TTC549 (cell line): ENCODE data around the gene NARF.

Source experiments
- FAIRE-seq: peaks from 2 replicates; lab custom pipeline; 2012; peaks lifted over from hg19 to GRCh38; lab: Jason Lieb, UNC

Gene NARF

DNA sequence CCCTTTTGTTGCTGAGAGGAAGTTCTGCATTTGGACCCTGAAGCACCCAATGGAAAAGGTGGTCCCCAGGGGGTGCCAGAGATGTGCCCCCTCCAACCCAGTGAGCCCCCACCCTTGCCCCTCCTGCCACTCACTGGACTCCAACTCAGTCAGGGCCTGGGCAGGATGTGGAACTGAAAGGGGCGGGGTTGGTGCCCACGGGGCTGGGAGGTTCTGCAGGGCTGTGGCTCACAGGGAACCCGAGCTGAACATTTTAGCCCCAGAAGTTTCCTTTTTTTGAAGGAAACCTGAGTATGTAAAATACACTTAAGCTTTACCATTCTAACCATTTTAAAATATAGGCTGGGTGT lies 24.4 kb upstream of the NARF start:
- no peak for FAIRE-seq

DNA sequence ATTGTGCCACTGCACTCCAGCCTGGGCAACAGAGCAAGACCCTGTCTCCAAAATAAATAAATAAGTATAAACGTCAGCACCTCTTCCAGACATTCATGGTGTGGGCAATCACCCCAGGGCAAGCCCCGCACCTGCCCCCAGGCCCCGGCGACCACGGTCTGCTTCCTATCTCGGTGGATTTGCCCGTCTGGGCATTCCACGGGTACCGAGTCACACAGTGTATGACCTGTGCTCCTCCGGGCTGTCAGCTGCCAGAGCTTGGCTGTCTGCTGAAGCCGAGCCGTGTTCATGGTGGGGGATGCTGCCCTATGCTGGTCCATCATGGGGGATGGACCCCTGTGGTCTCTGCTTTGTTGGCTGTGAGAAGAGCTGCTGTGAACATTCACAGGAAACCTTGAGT lies 23.4 kb upstream of the NARF start:
- FAIRE-seq = no peak

DNA sequence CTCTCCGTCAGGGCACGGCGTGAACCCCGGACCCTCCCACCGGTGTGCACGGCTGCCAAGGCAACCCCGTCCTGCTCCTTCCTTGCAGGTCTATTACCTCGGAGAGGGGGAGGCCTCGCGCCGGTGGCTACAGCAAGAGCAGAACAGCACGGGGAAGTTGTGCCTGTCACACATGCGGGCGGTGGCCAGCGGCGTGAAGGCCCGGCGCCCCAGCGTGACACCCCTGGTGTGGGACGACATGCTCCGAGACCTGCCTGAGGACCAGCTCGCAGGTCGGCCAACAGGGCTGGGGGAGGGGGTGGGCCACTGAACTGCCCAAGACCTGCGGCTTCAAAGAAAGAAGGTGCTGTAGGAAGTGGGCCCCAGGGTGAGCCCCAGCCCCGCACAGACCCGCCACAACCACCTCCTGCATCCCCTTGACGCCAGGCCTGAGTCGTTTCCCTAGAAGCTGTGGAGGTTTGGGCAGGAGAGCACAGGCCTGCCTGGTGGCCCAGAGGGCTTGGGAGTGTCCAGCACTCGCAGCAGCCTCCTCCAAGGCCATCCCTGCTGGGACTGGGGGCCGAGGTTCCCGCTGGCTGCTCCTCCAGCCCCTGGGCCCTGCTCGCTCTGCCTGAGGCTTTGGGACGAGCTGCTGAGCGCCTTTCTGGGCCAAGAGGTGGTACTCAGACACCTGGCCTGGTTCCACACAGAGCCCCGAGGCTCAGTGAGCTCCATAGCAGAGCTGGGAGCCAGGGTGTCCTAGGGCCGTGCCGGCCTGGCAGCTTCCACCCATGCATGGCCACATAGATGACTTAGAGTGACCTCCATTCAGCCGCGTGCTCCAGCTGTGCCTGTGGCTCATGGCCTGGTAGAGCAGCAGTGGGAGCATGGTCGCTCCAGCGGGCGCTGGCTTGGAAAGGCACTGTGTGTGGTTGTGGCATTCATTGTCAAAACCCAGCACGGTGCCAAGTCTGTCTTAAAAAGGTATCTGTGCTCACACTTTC lies 22.6 kb upstream of the NARF start:
- FAIRE-seq = no peak

DNA sequence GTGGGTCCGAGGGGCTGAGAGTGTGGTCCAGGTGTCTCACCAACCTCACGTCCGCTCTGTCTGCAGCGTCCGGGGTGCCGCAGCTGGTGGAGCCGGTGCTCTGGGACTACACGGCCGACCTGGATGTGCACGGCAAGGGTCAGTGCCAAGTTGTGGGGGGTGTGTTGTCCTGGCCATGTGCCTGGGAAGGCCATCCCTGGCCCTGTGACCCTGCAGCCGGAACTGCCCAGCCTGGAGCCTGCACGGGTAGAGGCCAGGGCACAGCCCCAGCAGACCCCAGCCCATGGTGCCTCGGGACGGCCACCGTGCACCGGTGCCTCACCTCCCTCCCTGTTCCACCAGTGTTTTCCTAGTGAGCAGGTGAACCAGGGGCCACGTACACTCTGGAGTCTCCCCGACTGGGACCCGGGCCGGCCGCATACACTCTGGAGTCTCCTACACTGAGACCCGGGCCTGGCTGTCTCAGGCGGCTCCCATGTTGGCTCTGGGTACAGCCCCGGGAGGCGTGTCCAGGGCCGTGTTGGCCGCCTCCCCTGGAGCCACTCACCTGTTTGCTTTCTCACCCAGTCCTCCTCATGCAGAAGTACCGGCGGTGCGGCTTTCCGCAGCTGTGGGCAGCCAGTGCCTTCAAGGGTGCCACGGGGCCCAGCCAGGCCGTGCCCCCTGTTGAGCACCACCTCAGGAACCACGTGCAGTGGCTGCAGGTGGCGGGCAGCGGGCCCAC lies 21.8 kb upstream of the NARF start:
- no peak for FAIRE-seq

DNA sequence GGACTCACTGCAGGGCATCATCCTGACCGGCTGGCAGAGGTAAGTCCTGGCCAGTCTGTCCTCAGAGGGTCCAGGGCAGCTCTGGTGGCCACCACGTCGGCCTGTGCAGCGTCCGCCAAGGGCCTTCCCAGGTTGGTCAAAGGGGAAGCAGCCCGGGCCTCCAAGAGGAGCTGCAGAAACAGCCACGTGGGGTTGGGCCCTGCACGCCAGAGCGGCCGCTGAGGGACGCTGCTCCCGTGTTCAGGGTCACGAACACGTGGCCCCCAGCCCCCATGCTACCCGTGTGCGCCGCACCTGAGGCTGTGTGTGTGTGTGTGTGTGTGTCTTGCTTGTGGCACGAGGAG lies 21.2 kb upstream of the NARF start:
- FAIRE-seq = no peak

DNA sequence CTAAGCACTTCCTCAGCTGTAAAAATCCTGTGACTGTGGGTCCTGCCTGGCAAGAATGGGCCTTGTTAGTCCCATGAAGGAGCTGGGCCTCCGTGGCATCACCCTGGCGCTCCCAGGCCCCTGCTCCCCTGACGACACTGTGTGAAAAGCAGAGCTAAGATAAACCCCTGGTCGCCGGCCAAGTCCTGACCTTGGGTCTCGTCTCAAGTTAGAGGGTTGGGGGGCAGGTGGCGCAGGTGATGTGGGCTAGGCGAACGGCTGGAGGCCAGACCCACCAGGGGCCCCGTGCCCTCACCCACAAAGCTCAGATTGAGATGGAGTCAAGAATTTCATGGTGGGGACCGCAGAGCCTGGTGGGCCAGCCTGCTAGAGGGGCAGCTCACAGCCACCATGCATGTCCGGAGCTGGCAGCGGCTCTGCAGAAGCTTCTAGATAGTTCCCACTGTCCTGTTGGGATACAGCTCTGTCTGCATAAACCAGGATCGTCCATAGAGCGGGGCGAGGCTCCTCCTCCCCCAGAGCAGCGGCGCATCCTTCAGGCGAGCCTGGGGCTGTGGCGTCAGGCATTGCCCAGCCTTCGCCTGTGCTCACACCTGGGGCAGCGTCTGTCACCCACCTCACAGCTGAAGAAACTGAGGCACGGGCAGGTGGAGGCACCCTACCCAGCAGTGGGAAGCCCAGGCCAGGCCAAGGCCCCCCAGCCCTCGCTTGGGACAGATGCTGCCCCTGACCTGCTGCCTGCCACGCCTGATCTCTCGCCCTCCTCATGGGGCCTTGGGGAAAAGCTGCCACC lies 19.9 kb upstream of the NARF start:
- FAIRE-seq = no peak

DNA sequence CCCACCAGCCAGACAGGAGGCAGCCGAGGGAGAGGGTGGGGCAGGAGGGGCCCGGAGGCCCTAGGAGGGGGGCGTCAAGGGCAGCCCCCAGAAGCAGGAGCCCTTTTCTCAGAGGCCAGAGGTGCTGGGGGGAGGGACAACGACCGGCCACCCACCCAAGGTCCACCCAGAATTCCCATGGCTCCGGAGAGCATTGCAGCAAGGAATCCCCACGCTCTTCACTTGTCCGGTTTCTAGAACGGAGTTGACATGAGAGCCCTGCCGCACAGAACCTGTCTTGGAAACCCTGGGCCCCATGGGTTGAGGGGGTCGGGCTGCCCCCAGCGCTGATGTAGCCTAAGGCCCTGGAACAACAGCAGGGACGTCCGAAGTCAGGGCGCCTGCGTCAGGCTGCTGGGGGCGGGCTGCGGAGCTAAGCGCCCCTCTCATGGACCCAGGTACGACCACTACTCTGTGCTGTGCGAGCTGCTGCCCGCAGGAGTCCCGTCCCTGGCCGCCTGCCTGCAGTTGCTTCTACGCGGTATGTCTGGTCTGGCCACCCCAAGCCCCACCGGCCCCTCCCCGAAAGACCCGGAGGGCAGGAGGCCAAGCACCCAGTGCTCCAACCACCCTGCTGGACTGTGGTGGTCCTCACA lies 19.2 kb upstream of the NARF start:
- no peak for FAIRE-seq

DNA sequence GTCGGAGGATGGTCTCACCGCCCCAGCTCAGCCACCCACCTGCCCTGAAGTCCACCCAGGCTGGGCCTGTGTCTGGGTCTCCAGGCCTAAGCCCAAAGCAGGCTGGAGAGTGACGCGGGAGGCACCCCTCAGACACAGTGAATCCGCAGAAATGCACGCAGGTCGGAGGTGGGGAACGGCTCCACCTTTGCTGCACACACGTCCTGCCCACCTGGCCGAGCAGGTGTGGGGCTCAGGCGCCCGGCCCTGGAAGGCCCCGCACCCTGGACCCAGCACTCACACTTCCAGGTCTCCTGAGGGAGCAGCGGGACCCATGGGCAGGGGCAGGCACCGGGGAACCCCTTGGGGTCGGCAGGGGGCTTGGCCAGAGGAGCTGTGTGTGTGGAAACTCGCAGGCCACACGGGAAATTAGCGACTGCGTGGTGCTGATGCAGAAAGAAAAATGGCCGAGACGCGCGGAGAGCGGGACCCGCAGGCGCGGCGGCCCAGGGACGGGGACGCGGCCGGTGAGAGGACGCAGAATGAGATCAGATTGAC lies 18.6 kb upstream of the NARF start:
- FAIRE-seq = no peak

DNA sequence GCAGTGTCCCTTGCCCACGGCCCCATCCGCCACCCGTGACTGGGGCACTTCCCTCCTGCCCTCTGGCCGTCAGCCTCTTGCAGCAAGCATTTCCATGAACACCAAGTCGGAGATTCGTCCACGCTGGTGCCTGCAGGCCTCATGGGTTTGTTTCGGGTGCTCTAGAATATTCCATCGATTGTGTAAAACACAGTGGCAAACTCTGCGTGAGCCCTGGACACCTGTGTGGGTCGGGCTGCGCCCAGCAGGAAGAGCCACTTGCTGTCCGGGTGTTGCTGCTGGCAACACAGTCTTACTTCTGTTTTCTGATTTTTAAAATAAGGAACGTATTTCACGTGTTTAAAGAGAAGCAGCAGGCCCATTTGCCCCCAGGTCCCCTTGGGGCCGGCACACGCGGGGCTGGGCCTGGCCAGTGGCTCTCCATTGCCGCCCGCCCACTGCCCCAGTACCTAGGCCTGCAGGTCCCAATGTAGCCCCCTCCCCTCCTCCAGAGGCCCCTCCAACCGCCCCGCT lies 18.0 kb upstream of the NARF start:
- no peak for FAIRE-seq

DNA sequence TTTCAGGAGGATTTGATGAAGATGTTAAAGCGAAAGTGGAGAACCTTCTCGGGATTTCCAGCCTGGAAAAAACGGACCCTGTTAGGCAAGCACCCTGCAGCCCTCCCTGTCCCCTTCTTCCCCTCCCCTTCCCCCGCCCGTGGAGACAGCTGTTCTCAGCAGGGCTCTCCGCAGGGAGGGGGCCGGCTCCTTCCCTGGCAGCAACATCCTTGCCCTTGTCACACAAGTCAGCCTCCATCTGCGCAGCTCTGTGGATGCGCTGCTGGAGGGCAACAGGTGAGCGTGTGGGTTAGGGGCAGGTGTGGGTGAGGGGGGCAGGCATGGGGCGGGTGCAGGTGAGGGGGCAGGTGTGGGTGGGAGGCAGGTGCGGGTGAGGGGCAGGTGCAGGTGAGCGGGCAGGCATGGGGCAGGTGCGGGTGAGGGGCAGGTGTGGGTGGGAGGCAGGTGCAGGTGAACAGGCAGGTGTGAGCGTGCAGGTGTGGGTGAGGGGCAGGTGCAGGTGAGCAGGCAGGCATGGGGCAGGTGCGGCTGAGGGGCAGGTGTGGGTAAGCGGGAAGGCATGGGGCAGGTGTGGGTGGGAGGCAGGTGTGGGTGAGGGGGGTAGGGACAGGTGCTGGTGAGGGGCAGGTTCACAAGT lies 17.4 kb upstream of the NARF start:
- FAIRE-seq = no peak

DNA sequence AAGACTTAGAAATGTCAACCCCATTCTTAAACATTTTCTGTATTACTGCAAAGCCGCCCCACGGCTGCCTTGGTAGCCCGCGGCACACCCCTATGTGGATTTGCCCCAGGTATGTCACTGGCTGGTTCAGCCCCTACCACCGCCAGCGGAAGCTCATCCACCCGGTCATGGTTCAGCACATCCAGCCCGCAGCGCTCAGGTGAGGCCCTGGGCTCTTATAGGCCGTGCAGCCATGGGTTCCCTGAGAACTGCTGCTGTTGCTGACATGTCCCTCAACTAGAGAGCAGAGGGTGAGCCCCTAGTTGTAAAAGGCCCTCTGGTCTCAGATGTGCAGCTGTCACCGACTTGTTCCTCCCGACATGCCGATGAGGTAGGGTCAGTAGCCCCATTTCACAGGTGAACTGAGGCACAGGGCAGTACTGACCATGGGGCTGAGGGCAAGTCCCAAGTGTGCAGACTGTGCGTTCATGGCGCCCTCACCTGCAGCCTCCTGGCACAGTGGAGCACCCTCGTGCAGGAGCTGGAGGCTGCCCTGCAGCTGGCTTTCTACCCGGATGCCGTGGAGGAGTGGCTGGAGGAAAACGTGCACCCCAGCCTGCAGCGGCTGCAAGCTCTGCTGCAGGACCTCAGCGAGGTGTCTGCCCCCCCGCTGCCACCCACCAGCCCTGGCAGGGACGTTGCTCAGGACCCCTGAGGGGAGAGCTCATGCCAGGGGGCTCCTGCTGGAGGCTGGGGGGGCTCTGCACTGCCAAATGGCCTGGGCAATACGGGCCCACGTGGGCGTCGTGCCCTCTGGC lies 16.7 kb upstream of the NARF start:
- FAIRE-seq = no peak

DNA sequence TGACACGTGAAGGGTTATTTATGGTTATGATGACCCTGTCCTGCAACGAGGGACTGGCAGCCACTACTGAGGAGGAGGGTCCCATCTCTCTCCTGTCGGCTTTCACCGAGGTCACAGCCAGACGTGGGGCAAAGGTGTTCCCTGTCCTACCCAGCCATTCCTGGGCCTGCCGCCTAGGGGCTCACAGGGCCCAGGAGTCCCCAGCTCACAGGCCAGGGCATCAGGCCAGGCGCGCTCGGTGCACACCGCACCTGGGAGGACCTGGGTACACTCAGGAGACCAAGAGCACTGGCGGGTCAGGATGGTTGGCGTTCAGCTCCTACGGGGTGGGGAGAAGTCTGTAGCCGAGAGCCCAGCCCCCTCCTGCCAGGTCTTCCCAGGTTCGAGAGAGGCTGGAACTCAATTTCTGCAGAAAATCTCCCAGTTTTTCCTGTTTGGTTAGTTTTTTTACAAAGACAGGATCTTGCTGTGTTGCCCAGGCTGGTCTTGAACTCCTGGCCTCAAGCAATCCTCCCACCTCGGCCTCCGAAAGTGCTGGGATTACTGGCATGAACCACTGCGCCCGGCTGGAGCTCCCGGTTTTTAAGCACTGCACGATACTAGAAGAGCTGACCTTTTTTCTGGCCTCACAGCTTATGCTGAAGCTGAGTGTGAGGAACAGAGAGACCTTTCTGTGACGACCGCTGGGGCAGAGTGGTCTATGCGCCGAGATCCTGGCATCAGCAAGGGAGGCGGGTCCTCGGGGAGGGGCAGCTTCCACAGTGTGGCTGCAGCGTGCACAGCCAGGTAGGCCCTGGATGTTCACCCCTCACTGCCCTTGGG lies 15.7 kb upstream of the NARF start:
- FAIRE-seq = no peak

DNA sequence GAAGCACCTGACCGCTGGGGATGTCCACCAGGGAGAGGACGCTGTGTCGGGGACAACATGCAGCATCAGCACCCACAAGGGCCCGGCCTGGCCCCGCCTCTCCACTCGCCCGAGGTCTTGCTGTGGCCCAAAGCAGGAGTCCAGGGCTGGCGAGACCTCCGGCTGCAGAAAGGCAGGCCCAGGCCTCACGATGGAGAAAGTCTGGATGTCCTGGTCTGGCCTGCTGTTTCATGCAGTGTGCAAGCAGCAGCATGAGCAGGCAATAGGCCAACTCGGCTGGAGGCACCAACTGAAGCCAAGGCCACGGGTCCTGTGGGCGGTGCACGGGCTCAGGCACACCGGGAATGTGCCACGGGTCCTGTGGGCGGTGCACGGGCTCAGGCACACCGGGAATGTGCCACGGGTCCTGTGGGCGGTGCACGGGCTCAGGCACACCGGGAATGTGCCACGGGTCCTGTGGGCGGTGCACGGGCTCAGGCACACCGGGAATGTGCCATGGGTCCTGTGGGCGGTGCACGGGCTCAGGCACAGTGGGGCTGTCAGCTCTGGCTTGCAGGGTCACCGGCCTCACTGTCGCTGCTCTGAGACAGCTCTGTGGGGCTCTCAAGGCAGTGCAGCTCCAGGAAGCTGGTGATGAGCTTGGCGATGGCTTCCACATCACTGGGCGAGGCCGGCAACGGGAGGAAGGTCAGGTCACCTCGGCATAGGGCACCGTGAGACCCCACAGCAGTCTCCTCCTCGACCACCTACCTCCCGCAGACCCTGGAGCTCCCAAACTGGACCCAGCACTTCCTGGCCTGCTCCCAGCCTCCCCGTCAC lies 14.9 kb upstream of the NARF start:
- FAIRE-seq = no peak

DNA sequence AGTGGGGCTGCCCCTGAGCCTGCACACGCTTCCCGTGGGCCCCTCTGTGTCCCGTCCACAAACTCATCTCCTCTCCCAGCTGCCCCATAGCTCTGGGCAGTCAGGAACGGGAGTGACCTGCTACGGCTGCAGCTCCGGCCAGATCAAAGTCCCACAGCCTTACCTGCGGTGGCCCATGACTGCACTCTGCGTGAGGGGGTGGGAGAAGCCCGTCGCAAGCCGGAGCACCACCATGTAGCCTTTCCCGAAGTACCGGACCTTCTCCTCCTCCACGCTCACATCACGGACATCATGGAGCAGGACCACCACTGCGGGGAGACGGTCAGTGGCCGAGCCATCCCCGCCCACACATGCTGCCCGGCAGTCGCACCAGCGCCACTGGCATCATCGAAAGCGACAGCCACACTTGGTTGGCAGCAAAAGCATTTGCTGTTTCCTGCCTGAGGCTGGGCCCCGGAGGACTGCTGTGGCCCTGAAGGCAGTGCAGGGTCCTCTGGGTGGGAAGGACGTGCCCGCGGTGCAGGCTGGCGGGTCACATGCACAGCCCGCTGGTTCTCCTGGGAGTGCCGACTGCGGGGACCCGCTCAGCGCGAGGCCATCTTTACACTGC lies 14.2 kb upstream of the NARF start:
- no peak for FAIRE-seq

DNA sequence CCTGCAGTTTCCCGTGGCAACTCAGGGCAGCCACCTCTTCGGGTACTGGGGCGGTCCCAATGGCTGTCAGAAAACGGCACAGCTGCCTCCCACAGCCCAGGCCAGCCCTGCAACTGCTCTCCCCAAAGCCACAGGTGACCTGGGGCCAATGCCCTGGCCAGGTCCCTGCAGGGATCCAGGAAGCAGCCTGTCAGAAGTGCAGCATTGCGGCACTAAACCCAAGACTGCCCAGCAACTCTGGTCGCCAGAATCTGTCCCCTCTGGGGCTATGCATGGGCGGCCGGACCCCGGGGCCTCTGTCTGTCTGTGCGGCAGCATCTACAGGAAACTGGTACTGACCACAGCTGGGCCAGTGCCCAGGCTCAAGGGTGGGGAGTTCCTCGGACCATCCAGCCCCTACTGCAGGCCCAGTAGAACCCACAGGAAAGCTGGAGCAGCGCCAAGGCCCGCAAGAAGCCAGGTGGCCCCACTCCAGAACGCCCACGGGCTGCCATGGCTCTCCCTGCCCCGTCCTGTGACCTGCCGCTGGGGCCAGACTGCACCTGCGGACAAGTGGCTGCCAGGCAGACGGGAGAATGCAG lies 13.5 kb upstream of the NARF start:
- FAIRE-seq = no peak

DNA sequence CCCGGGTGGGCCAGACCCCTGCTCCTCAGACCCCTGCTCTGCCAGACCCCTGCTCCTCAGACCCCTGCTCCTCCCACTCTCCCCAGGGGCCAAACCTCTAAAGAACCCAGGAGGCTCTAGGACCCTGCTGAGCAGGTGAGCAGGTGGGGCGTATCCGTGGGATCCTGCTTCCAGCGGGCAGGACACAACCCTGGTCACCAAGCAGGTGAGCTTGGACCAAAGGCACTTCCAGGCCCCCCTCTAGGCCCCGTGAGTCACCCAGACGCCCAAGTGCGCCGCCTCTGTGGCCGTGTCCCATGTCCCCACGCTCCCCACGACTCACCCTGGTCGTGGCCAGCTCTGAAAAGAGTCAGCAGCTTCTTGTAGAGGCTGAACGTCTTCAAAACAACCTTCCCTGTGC lies 13.0 kb upstream of the NARF start:
- no peak for FAIRE-seq

DNA sequence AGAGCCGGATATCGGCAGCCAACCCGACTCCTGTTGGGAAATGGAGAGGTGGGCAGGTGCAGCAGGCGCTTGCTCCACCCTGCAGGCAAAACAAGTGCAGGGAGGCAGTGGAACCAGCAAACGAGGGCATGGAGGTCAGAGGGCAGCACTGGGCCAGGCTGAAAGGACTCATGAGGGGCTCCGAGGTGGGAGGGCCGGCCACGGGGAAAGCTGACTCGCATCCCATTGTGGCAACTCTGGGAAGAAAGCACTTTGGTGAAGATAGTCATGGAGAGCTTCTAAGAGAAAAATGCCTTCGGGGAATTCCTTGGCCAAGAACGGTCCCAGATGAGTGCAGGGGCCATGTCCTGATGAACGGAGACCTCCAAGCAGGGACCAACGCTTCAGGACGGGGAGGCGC lies 12.4 kb upstream of the NARF start:
- FAIRE-seq = no peak

DNA sequence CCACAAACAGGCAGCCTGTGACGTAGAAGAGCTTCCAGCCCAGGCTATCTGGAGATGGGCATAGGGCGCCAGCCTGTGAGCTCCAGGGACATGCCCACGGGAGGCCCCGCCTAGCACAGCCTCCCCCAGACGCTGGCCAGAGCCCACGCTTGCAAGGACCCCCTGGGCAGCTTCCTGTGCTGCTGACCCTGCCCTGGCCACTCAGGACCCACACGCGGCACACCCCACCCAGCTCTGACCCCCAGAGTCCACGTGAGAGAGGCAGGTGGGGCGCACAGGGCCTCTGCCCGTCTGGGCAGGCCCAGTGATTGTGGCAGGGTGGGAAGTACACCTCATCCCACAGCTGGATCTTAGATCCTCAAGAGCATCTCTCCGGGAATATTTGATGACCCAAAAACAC lies 11.9 kb upstream of the NARF start:
- no peak for FAIRE-seq
